NCI-H526 treated with DMSO at 0.1 percent for 48 hours (cell line): ENCODE measurements around the gene SMPD1.
A peak's percentile ranks its signal among the peaks of the same experiment; 100 is the strongest.

ENCODE experiments used
- DNase-seq: peaks from one replicate; lab custom pipeline; 2025; lab: John Stamatoyannopoulos, UW

Gene SMPD1

GRCh38 chr11:6414874-6415328 is 24.6 kb downstream of the SMPD1 start:
- DNase-seq, result no peak

GRCh38 chr11:6415797-6416196 is 25.5 kb downstream of the SMPD1 start:
- no peak for DNase-seq

GRCh38 chr11:6417907-6418556 is 27.8 kb downstream of the SMPD1 start:
- no peak for DNase-seq

GRCh38 chr11:6418557-6419008 is 28.3 kb downstream of the SMPD1 start:
- no peak for DNase-seq

GRCh38 chr11:6419009-6419631 is 28.8 kb downstream of the SMPD1 start, which contains the start of gene APBB1:
APBB1 (minus strand) TSS chr11:6419094; CDS start chr11:6411347, 7,747 bp downstream.
- DNase-seq, result peak; percentile 48

GRCh38 chr11:6420677-6421076 is 30.4 kb downstream of the SMPD1 start:
- no peak for DNase-seq

- no peak for DNase-seq
Observed at GRCh38 chr11:6427516-6427915, 37.2 kb downstream of the SMPD1 start.

- DNase-seq, result no peak
Observed at GRCh38 chr11:6431861-6432260, 41.6 kb downstream of the SMPD1 start.

DNA sequence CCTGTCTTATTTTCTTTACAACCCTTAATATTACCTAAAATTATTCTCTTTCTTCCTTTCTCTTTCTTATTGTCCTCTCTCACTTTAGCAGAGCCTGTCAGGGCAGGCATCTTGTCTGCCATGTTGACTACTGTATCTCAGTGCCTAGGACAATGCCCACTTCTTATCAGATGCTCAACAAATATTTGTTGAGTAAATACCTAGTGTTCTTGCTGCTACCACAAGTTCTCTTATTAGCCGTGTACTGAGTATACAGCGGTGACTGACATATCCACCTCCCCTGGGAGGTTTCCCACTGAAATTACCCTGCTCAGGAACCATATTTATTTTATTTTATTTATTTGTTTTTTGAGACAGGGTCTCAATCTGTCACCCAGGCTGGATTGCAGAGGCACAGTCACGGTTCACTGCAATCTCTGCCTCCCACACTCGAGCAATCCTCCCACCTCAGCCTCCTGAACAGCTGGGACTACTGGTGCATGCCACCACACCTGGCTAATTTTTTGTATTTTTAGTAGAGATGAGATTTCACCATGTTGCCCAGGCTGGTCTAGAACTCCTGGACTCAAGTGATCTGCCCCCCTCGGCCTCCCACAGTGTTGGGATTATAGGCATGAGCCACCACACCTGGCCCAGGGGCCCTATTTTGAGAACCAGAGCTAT is 43.9 kb downstream of the SMPD1 start:
- DNase-seq, result no peak

- no peak for DNase-seq
Observed at GRCh38 chr11:6437423-6437822, 47.1 kb downstream of the SMPD1 start.

GRCh38 chr11:6437993-6438392 is 47.7 kb downstream of the SMPD1 start:
- DNase-seq, result no peak

- DNase-seq, result peak; percentile 24
Observed at GRCh38 chr11:6438979-6439571, 48.8 kb downstream of the SMPD1 start.

- no peak for DNase-seq
Observed at GRCh38 chr11:6440906-6441358, 50.7 kb downstream of the SMPD1 start, which contains the start of gene HPX. HPX (minus strand) TSS chr11:6440987; CDS start chr11:6440963, 24 bp downstream.

- DNase-seq, result no peak
Observed at GRCh38 chr11:6442441-6442840, 52.2 kb downstream of the SMPD1 start.

DNA sequence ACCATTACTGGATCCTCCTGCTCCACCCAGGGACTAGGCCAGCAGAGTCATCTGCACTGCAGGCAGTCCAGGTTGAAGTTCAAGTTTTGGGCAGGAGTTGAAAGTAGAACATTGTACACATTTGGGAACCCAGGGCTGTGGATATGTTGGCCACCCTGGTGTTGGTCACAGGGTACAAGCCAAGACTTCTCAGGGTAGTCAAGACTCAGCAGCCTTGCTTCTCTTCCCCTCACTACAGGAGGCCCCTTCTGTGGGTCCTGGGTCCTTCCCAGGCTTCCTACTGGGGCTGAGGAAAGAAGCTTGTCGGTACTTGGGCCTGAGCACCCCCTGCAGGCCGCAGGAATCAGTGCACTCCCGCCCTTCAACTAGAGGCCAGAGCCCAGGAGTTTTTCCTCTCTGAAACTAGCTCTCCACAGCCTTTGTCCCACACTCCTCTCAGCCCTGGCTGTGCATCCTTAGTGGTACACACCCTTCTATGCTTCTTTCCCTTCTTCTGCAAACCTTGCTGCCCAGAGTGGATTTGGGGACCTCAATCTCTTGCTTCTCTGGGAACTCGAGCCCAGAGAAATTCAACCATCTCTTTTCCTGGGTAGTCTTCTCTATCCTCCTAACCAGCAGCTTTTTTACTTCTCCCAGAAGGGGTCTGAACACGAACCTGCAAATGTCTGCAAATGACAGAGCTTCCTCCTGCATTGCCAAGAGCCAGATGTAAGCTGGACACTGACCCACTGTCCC is 53.2 kb downstream of the SMPD1 start:
- no peak for DNase-seq
